HG03342 (cell line): ENCODE results near the gene CNPY3.
"Not testable (repeated sequence)": the region's sequence is repeated elsewhere in the genome, so short reads cannot be mapped to it uniquely, and the experiment has no call there.

Source experiments
- ATAC-seq: cut with Tn5 transposase; IDR thresholded peaks from one replicate; pipeline ENCODE4 v1.9.1; 2021; ENCODE audit warnings: mild to moderate bottlenecking, moderate library complexity; ENCODE audit not compliant: unreplicated experiment

Gene CNPY3

DNA sequence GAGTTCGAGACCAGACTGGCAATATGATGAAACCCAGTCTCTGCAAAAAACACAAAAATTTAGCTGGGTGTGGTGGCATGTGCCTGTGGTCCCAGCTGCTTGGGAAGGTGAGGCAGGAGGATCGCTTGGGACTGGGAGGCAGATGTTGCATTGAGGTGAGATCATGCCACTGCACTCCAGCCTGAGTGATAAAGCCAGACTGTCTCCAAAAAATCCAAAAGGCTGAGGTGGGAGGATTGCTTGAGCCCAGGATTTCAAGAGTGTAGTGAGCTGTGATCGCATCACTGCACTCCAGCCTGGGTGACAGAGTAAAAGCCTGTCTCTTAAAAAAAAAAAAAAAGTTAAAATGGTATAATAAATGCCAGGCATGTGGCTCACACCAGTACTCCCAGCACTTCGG, 14.7 kb upstream of the CNPY3 start:
- ATAC-seq, result no peak

DNA sequence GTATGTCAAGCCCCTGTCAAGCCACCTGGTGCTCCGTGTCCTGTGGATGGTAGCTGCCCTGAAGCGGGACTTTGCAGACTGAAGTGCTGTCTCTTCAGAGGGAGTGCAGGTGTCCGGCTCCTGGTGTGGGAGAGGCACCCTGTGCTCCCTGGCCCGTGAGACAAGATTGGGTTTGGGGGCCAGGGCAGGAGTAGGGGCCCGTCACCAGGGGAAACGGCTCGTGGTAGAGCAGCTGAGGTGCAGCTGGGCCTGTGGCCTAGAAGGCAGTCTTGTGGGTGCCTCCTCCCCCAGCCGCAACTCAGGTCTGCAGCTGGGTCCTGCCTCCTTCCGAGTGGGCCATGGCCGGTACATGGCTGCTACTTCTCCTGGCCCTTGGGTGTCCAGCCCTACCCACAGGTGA, 13.5 kb upstream of the CNPY3 start, which contains the start of gene PTCRA:
Gene PTCRA, plus strand, starts transcription at position 322 of the 400 bp plus-strand sequence. Its CDS starts 17 bp downstream, at position 339.
- no peak for ATAC-seq

DNA sequence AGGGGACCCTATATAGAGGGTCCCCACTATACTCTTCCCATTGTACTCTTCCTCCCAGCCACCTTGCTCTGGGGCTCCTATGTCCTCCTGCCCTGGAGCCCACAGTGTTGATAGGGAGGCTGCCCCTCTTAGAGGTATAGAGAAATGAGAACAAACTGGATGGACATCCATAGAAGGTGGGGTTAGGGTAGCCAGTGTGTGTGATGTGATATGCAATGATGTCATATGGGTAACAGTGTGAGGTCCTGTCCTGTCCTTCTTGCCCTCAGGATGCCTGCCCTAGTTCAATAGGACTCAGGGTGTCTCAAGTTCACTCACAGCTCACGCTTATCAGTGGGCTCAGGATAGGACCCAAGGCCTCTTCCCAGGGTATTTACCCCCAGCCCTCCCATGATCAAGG, 13.0 kb upstream of the CNPY3 start:
- no peak for ATAC-seq

DNA sequence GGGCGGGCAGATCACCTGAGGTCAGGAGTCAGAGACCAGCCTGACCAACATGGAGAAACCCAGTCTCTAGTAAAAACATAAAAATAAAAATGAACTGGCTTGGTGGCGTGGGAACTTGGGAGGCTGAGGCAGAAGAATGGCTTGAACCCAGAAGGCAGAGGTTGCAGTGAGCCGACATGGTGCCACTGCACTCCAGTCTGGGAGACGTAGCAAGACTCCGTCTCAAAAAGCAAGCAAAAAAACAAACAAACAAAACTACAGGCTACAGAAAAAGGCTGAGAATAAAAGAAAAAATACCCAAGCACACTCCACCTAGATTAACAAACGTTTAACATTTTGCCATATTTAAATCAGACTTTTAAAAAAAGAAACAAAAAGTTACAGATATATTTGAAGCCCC, 7.5 kb upstream of the CNPY3 start:
- no peak for ATAC-seq

DNA sequence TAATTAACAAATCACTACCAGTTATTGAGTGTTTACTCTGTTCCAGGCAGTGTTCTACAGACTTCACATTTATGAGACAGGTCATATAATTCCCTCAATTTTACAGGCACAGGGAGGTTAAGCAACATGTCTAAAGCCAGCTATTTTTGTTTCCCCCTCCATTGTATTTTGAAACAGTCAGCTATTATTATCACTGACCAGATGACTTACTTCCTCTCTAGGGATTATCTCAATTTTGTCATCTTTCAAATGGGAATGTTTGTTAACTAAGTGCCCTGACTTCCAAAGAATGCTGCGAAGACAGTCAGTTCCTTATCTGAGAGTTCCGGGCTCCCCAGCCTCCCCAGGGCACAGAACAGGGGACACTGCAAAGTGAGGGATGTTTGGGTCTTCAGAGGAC, 5.6 kb upstream of the CNPY3 start:
- ATAC-seq, result no peak

DNA sequence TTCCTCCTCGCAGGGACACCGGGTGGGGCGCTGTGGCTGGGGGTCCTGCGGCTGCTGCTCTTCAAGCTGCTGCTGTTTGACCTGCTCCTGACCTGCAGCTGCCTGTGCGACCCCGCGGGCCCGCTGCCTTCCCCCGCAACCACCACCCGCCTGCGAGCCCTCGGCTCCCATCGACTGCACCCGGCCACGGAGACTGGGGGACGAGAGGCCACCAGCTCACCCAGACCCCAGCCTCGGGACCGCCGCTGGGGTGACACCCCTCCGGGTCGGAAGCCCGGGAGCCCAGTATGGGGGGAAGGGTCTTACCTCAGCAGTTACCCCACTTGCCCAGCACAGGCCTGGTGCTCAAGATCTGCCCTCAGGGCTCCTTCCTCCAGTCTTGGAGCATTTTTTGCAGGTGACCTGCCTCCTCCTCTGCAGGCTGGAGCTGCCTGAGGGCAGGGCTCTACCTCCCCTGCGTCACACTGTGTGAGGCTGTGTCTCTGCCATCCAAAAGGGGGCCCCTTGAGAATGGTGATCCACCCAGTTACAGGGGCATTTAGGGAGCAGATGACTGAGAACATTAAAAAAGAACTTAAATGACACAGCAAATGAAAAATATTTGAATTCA, 3.9 kb upstream of the CNPY3 start:
- ATAC-seq, result no peak

DNA sequence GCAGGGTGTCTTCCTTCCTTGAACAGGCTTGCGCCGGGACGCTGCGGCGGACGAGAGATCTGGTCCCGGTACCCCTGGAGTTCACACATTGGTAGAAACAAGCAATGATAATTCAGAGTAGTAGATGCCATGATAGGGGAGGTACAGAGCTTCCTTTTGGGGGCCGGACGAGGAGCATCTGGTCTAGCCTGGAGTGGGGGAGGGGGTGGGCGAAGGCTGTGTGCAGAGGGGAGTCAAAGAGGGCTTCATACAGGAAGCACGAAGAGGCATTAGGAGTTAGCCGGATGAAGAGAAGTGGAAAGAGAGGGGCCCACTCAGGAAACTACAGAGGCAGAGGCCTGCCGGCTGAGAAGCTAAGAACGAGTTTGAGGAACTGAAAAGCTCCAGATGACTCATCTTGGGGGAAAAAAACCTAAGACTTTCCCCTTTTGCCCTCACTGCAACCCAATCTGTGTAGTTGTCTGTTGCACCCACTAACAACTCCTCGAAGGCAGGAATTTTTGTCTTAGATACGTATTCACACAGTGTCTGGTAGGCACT, 611 bp downstream of the CNPY3 start:
- ATAC-seq, result peak; percentile 55

DNA sequence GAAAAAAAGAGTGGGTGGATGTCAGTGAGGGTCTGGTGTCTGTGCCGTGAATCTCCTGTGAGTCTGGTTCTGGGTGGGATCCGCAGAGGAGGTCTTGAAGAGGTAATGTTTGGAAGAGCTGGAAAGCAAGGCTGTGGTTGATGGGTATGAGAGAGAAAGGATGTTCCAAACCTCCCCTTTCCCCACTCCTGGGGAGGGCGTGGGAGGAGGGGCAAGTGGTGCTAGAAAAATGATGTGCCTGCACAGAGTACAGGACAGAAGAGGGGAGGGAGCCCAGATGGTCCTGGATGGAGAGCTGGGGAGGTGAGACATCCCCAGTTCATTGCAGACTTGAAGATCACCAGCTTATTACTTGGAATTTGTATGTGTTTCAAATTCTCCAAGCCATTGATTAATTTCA, 3.1 kb downstream of the CNPY3 start:
- ATAC-seq, result no peak

DNA sequence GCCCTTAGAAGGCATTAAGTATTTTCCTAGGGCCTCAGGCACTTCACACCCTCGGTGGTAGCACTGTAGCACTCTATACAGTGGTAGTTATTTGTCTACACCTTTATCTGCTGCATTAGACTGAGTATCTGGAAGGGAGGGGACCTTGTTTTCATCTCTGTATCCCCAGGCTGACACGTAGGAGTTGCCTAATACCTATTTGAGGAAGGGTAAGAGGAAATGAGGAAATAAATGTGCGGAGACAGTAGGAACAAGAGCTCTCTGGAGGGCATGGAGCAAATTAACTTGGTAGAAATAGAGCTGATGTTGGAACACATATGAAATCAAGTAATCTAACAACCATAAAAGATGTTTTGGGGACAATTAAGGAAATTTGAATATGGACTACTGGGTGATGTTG, 3.9 kb downstream of the CNPY3 start:
- no peak for ATAC-seq

DNA sequence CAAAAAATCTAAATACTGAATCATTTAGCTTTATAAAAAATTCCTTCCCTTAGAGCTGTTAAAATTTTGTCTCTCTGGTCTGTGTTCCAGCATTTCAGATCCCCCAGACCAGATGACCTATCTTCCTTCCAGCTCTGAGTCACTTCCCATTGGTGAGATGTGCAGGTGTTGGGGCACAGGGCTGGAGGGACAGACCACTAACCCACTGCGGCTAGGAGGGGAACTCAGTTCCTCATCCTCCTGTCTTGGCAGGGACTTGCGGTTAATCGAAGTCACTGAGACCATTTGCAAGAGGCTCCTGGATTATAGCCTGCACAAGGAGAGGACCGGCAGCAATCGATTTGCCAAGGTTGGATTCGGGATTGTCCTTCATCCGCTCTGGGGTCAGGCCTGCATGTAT, 6.0 kb downstream of the CNPY3 start:
- no peak for ATAC-seq

DNA sequence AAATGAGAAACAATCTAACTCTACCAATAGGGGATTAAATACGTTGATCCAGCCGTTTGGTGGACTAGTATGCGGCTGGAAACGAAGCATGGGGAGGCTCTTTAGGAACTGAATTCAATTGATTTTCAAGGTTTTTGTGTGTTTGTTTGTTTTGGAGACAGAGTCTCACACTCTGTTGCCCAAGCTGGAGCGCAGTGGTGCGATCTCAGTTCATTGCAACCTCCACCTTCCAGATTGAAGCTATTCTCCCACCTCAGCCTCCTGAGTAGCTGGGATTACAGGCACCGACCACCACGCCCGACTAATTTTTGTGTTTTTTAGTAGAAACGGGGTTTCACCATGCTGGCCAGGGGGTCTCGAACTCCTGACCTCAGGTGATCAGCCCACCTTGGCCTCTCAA, 7.1 kb downstream of the CNPY3 start:
- no peak for ATAC-seq

DNA sequence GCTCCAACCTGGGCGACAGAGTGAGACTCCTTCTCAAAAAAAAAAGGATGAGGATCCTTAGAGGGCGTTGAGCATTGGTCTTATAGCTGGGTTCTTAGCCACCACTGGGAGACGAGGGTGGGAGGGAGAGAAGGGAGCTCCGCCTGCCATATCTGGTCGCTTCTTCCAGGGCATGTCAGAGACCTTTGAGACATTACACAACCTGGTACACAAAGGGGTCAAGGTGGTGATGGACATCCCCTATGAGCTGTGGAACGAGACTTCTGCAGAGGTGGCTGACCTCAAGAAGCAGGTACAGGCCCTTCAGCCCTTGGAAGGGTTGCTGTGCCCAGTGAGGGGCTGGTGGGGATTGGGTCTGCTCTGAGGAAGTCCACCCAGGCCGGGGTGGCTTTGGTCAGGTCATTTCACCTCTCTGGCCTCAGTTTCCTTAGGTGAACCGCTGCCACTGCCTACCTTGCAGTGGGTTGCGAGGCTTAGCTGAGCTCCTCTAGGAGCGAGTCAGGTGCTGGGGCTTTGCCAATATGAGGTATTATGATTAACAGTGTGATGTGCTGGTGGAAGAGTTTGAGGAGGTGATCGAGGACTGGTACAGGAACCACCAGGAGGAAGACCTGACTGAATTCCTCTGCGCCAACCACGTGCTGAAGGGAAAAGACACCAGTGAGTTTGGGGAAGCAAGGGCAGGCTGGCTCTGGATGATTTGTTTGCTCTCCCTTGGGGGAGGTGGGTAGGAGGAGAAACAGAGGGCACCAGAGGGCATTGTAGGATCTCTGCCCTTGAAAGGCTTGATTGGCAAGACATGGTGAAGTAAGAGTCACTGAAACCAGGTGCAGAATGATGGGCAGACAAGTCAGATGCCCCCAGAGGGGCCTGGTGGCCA, 8.5 kb downstream of the CNPY3 start:
- ATAC-seq, result no peak

DNA sequence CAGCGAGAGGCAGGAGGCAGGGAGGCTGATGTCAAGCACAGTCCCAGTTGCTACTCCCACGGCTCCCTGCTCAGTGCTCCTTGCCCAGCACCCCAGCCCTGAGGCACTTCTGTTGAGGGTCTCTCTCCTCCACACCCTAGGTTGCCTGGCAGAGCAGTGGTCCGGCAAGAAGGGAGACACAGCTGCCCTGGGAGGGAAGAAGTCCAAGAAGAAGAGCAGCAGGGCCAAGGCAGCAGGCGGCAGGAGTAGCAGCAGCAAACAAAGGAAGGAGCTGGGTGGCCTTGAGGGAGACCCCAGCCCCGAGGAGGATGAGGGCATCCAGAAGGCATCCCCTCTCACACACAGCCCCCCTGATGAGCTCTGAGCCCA, 9.1 kb downstream of the CNPY3 start:
- no peak for ATAC-seq

DNA sequence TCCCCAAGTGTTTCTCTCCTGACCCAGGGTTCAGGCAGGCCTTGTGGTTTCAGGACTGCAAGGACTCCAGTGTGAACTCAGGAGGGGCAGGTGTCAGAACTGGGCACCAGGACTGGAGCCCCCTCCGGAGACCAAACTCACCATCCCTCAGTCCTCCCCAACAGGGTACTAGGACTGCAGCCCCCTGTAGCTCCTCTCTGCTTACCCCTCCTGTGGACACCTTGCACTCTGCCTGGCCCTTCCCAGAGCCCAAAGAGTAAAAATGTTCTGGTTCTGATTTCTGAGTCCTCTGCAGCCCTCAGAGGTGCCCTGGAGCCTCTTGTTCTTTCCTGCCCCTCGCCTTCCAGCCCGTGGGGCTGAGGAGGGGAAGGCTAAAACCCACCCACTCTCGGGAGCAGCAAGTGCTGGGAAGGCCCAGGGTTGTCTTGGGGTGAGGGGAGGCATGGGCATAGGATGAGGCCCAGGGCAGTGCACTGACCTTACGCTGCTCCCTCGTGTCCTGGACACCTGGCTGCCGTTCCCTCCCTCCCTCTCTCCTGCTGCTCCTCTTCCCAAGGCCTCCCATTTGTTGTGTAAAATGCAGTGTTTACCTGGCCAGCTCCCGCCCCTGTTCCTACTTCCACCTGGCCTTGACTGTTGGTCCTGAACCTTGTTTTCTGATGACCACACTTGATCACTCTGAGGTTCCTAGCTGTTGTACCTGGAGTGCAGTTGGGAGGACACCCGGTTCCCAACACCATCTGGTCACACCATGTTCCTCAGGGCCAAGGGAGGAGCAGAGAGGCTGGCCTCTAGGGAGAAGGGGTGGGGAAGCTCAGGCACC, 9.9 kb downstream of the CNPY3 start:
- no peak for ATAC-seq

DNA sequence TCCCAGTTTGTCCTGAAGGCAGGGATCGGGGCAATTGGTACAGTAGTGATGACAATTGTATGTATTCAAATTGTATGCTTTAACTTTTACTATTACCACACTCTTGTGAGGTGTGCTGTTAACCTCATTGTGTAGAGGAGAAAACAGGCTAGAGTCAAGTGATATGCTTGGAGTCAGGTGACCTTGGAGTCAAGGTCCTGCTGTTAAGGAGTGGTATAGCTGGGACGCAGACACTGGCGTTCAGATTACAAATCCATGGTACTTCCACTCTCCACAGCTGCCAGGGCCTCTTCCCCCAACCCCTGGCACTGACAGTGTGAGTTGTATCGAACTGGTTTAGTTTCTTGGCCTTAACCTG, 10.5 kb downstream of the CNPY3 start:
- no peak for ATAC-seq

DNA sequence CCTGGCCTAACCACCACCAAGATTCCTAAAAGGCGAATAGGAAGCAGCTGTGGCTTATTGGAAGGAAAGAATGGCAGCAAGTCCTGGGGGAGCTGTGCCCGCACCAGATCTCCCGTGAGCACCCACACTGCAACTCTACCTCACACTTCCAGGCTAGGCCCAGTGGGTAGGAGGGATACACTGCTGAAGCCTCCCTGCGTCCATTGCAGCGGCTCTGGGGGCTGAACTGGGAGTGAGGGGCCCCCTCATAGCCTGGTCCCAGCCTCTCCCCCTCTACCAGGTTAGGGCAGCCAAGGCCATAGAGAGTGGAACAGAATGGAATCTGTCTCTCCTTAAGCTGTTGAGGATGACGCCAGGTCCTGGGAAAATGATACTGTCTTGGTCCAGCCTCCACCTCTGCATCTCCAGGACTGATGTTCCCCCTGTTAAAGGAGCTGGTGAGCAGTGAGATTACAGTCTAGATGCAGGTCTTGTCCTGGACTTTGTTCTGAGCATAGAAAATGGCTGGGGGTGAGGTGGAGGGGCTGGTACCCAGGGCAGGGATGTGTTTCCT, 11.3 kb downstream of the CNPY3 start:
- ATAC-seq, result no peak

DNA sequence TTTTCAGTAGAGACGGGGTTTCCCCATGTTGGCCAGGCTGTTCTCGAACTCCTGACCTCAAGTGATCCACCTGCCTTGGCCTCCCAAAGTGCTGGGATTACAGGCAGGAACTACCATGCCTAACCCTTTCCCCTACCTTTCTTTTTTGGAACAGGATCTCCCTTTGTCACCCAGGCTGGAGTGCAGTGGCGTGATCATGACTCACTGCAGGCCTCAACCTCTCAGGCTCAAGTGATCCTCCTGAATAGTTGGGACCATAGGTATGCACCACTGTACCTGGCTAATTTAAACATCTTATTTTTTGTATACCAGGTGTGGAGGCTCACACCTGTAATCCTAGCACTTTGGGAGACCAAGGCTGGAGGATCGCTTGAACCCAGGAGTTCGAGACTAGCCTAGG, 12.1 kb downstream of the CNPY3 start:
- ATAC-seq, result not testable (repeated sequence)

DNA sequence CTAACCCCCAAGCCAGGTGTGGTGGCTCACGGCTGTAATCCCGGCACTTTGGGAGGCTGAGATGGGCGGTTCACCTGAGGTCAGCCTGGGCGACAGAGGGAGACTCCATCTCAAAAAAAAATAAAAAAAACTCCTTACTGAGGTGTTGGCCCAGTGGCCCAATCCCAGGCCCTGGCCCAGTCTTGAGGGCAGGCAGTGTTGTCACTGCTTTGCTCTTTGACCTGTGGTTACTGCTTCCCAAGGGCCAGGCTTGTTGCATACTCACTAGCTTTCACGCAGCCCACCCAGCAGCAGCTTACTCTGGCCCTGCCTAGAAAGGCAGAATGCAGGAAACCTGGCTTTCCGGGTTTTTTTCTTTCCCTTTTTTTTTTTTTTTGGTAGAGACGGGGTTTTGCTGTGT, 13.2 kb downstream of the CNPY3 start:
- no peak for ATAC-seq

DNA sequence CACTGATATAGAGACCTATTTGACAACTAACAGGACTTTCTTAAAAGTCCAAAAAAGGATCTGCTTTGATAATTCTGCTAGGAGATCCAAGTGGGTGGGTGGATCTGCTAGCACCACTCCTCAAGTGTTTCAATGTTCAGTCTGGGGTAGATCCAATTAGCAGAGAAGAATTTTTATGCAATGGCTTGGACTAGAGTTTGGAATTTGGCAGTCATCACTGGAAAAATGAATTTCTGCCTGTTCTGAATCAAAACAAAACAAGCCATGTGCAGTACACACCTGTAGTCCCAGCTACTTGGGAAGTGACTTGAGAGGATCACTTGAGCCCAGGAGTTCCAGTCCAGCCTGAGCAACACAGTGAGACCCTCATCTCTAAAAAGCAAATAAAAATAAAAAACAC, 18.7 kb downstream of the CNPY3 start:
- ATAC-seq, result no peak

DNA sequence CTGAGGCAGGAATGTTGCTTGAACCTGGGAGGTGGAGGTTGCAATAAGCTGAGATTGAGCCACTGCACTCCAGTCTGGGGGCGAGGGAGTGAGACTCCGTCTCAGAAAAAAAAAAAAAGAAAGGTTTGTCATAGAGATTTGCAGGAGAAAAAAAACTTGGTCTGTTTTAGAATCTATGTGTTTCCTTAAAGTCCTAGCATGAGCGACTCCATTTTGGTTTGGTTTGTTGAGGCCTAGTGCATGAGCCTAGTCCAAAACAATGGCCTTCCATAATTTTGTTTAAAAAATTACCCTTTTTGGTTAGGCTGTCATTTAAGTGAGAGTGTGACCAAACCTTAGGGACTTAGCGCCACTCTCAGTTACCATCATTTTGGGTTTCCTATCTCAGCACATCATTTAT, 23.1 kb downstream of the CNPY3 start:
- no peak for ATAC-seq

DNA sequence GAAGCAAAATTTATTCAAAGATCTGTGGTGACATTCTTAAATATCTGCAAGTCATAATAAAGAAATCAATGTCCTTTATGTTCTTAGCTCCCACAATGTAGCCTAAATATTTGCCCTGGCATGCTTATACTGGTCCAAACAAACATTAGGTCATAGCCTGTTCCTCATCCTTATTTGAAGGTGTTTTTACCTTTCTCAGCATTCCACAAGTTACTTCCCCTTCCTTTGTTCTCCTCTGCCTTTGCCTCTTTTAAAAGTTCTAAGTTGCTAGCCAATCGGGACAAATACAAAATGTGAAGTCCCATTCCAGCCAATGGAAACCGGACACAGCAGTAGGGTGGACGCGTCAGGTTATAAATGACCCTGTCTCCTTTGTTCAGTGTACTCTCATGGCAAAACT, 25.1 kb downstream of the CNPY3 start:
- not testable (repeated sequence) for ATAC-seq
